Colonic mucosa (tissue), 4 donors: ENCODE results near the gene DCP2. TPM values are rescaled to one million over a fixed set of nuclear protein-coding genes. Genes with fewer than 3 reads are reported as not detected.

ENCODE experiments used
- DNase-seq: peaks from one replicate; pipeline ENCODE4 v3.0.0-alpha.2; 2020
- H3K27ac ChIP-seq: fragments of 200-600 bp; one replicate; pipeline ENCODE4 v1.8.0; 2021
- H3K27me3 ChIP-seq: fragments of 200-600 bp; one replicate; pipeline ENCODE4 v1.8.0; 2021
- H3K36me3 ChIP-seq: fragments of 200-600 bp; one replicate; pipeline ENCODE4 v1.8.0; 2021
- H3K4me1 ChIP-seq: fragments of 200-600 bp; one replicate; pipeline ENCODE4 v1.8.0; 2021; ENCODE audit warnings: mild to moderate bottlenecking
- H3K4me3 ChIP-seq: fragments of 200-600 bp; one replicate; pipeline ENCODE4 v1.8.0; 2021
- H3K9ac ChIP-seq, 2 donors: one replicate each; pipeline ENCODE4 v1.7.0; 2013; ENCODE audit warnings: control low read depth in 2 of 2, low read depth in 2 of 2, low read length in 2 of 2
- H3K9me3 ChIP-seq: fragments of 200-600 bp; one replicate; pipeline ENCODE4 v1.8.0; 2021
- intact Hi-C: fragments of 100-400 bp; cut with DNase I; formaldehyde crosslinking; loops from one replicate; pipeline ENCODE4 v1.14.1; 2022
- total RNA-seq, 2 donors: library from RNA; stranded (reverse); fragmentation: NEBNext Ultra II Directional in 1 of 2; extraction: Animal tissue kit (Norgen Biotek cat#: 25700) in 1 of 2; gene quantifications; one replicate each; pipeline ENCODE4 v1.2.1, GENCODE V29; 2021
- TF ChIP-seq, protein P1 (sequence below): fragments of 200-600 bp; IDR thresholded peaks from one replicate; pipeline ENCODE4 v1.8.0; 2022; ENCODE audit warnings: antibody characterized with exemption, mild to moderate bottlenecking
- donor health status: healthy.
- donor health status: DM: no; HTN: no; CAD: no.
- donor health status: DM: no; HTN: no; CAD: no.

The DCP2 gene
- total RNA-seq, 2 donors from 2014 or later: 39.5 to 48.2 TPM

DNA sequence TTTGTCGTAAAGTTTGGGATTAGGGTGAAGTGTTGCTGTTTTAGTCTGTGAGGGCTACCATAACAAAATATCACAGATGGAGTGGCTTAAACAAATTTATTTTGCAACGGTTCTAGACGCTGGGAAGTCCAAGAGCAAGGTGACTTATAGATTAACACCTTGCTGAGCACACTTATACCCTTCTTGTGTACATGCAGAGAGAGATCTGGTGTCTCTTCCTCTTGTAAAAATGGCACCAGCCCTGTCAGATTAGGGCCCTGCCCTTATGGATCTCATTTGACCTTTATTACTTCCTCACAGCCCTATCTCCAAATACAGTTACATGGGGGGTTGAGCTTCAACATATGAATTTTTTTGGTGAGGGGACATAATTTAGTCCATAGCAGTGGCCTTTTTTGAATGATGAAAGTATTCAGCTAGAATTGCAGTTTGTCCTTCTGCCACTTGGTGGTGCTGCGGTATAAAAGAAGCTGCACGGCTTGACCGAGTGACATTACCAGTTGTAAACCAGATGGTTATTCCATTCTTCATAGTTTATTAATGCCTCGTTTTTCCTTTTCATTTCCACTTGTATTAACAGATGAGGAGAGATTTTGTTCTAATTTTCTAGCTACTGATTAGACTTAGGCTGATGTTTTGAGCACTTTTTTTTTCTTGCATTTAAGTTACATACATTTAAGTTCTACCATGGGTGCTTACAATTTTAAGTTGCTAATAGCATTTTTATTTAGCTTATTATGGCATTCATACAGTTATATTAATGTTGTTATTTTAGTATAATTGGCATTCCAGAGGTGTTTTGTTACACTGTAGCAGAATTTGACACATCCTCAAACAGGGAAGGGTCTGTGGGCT is 19.4 kb downstream of the DCP2 start:
- Histone ChIP-seq H3K9me3 (no peaks in the 10 kb centered on the region), H3K36me3 (no peaks in the 10 kb centered on the region), H3K9ac (no peak overlapping the region), H3K4me1 (no peaks in the 10 kb centered on the region), H3K27me3 (no peaks in the 10 kb centered on the region), H3K4me3 (no peak overlapping the region), H3K27ac (no peak overlapping the region)
- intact Hi-C loops: loop anchor here (5.0 to 10.0 kb wide), 3 partner anchors 339 to 611 kb away; partner anchors contain the start of gene YTHDC2
- TF ChIP-seq, protein P1, sequence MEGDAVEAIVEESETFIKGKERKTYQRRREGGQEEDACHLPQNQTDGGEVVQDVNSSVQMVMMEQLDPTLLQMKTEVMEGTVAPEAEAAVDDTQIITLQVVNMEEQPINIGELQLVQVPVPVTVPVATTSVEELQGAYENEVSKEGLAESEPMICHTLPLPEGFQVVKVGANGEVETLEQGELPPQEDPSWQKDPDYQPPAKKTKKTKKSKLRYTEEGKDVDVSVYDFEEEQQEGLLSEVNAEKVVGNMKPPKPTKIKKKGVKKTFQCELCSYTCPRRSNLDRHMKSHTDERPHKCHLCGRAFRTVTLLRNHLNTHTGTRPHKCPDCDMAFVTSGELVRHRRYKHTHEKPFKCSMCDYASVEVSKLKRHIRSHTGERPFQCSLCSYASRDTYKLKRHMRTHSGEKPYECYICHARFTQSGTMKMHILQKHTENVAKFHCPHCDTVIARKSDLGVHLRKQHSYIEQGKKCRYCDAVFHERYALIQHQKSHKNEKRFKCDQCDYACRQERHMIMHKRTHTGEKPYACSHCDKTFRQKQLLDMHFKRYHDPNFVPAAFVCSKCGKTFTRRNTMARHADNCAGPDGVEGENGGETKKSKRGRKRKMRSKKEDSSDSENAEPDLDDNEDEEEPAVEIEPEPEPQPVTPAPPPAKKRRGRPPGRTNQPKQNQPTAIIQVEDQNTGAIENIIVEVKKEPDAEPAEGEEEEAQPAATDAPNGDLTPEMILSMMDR: peak; percentile 74
- DNase-seq: peak; percentile 84

DNA sequence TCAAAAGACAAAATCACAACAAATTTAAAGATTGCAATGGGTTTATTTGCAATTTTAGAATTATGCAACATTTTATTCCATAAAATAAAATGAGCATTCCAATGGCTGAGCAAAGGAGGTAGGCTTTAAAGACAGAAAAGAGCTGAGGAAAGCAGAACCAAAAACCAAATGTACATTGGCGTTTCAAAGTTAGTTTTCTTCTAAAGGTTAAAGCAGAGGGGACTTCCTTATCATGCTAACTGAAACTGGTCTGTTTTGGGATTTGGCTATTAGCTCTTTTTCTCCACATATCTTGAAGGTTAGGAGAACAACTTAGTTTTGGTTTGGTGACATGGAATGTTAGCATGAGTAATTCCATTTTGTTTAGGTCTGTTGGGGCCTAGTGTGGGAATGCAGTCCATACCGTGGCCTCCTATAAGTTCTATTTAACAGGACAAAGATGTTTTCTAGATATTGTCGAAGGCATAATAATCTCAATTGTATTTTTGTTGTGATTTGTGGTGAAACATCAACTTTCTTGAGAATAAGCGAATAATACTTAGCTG is 20.3 kb downstream of the DCP2 start:
- Histone ChIP-seq H3K9me3 (no peaks in the 10 kb centered on the region), H3K27me3 (no peaks in the 10 kb centered on the region), H3K27ac (no peak overlapping the region), H3K36me3 (peaks cover 9% of the 10 kb centered on the region), H3K4me1 (no peaks in the 10 kb centered on the region), H3K9ac (no peak overlapping the region), H3K4me3 (no peak overlapping the region)
- TF ChIP-seq, protein P1: no peak
- DNase-seq: no peak
- intact Hi-C loops: loop anchor here (5.0 to 10.0 kb wide), 3 partner anchors 338 to 610 kb away; partner anchors contain the start of gene YTHDC2

DNA sequence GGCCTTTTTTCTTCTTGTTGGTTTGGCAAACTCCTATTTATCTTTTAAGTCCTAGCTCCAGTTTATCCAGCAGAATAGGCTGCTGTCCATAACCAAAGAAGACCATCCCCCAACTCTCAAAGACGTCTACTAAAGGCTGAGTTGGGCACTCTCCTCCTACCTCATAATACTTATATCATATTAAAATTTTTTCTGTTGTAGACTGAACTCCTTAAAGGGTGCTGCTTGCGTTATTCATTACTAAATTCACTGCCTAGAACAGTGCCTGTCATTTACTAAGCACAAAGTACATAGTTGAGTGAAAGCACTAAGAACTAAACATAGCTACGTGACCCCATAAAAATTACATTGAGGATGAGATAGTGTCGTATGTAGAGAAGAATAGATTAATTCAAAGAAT is 21.7 kb downstream of the DCP2 start:
- no peak for DNase-seq
- Histone ChIP-seq H3K9me3 (no peaks in the 10 kb centered on the region), H3K27ac (no peak overlapping the region), H3K36me3 (peaks cover 11% of the 10 kb centered on the region), H3K4me1 (no peaks in the 10 kb centered on the region), H3K27me3 (no peaks in the 10 kb centered on the region), H3K4me3 (no peak overlapping the region), H3K9ac (no peak overlapping the region)
- intact Hi-C loops: loop anchor here (5.0 to 10.0 kb wide), 3 partner anchors 337 to 609 kb away; partner anchors contain the start of gene YTHDC2
- TF ChIP-seq, protein P1: no peak

DNA sequence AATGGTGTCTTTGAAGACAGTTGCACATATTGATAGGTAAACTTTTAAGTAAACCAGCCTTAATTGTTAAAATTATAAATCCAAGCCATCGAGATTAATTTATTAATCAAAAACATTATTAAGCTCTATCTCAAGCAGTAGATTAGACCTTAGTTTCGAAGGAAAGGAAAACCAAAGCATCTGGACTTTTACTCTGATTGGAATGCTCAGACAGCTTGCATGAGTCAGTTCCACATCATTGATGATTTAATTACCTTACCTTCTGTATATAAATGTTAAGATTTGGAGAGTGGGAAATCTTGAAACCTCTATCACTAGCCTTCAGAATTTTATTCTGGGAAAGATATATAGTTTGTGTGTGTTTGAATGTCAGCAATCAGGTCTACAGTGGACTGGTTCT is 23.9 kb downstream of the DCP2 start:
- no peak overlapping the region for H3K27ac ChIP-seq
- no peaks in the 10 kb centered on the region for H3K9me3 ChIP-seq
- H3K36me3 ChIP-seq: peaks cover 11% of the 10 kb centered on the region
- intact Hi-C loops: no loop called here
- no peak for DNase-seq
- no peaks in the 10 kb centered on the region for H3K4me1 ChIP-seq
- no peak overlapping the region for H3K4me3 ChIP-seq
- H3K27me3 ChIP-seq: no peaks in the 10 kb centered on the region
- no peak overlapping the region for H3K9ac ChIP-seq
- TF ChIP-seq, protein P1: no peak

DNA sequence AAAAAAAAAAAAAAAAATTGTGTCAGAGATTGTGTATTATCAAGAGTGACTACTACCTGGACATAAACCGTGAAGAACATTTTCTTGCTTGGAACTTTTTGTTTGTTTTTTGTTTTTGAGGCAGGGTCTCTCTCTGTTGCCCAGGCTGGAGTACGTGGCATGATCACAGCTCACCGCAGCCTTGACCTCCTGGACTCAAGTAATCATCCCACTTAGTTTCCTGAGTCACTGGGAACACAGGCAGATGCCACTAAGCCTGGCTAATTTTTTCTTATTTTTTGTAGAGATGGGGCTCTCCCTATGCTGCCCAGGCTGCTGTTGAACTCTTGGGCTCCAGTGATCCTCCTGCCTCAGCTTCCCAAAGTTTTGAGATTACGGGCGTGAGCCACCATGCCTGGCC is 25.8 kb downstream of the DCP2 start:
- DNase-seq: no peak
- Histone ChIP-seq H3K9ac (no peak overlapping the region), H3K27ac (no peak overlapping the region), H3K36me3 (peaks cover 11% of the 10 kb centered on the region), H3K27me3 (no peaks in the 10 kb centered on the region), H3K4me3 (no peak overlapping the region), H3K4me1 (no peaks in the 10 kb centered on the region), H3K9me3 (no peaks in the 10 kb centered on the region)
- TF ChIP-seq, protein P1: no peak
- intact Hi-C loops: no loop called here
